ENCODE results near the gene HES5. TPM values are rescaled to one million over a fixed set of nuclear protein-coding genes. Genes with fewer than 3 reads are reported as not detected.
"Not testable (repeated sequence)": the region's sequence is repeated elsewhere in the genome, so short reads cannot be mapped to it uniquely, and the experiment has no call there.

The HES5 gene
- total RNA-seq, 1 donor from 2014 or later = 2.1 TPM

DNA sequence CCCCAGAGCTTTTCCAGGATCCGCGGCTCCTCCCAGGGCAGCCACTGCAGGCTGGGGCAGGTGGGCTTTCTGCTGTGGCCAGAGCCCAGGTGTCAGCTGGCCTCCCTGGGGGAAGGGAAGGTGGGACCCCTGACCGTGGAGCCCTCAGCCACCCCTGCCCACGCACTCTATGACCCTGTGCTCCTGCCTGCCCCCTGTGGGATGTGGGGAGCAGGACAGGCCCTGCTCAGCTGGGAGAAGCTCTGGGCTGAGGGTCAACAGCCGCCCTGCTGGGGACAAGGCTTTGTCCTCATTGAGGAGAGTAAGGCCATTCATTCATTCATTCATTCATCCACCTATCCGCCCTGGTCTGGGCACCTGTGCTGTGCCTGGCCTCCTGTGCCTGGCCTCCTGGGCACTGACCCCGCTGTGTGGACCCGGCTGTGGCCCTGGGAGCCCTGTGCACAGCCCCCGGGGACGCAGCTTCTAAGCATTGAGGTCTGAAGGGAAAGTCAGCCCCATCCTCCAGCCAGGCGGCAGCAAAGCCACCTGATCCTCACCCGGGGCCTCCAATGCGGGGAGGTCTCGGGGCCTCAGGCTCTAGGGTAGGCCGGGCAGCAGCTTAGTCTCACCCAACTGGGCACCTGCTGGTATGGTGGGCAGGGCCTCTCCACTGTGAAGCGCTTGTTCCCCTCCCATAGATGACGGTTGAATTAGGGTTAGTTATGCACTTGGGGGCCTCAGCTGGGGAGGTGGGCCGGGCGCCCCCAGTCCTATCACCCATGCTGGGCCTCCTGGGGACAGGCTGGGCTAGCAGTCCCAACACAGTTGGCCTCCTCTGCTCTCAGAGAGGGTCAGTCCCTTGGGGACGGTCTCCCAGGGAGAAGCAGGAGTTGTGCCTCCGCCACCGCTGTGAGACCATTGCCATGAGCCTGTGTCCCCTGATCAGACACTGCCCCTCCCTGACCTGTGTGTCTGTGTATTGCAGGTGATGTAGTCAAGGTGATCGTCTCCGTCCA, 32.1 kb upstream of the HES5 start:
- DNase-seq (ENCODE audit: low spot score) (no peak), ATAC-seq (no peak)
- intact Hi-C loops (cut with DNase I) = no loop called here

GRCh38 chr1:2561446-2561845, 31.4 kb upstream of the HES5 start:
- ATAC-seq (no peak), DNase-seq (ENCODE audit: low spot score) (no peak)
- intact Hi-C loops (cut with DNase I) = no loop called here

GRCh38 chr1:2560299-2561073, 30.4 kb upstream of the HES5 start:
- DNase-seq (ENCODE audit: low spot score) (peak; percentile 60), ATAC-seq (no peak)
- intact Hi-C loops (cut with DNase I) = no loop called here

DNA sequence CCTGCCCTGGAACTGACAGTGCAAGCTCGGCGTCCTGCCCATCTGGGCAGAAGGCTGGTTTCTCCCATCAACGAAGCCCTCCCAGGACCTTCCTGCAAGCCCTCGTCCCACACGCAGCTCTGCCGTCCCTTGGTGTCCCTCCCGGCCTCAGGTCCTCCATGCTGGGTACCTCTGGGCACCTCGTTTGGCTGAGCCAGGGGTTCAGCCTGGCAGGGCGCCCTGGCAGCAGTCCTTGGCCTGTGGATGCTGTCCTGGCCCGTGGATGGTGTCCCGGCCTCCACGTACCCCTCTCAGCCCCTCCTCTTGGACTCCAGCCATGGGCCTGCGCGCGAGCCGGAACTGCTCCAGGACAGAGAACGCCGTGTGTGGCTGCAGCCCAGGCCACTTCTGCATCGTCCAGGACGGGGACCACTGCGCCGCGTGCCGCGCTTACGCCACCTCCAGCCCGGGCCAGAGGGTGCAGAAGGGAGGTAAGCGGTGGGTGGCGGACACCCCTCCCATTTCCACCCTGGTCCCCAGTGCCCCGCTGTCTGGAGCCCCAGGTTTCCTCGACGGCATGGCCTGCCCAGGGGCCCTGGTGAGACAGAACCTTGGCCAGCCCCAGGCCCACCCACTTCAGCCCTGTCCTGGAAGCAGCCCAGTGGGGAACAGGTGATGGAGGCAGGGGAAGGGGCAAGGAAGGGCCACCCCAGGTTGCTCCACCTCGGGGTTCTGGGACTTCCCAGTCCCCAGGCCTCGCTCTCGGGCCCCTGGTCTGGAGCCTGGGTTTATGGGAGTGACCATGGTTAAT, 29.6 kb upstream of the HES5 start:
- DNase-seq (ENCODE audit: low spot score) (no peak), ATAC-seq (no peak)
- intact Hi-C loops (cut with DNase I) = no loop called here

DNA sequence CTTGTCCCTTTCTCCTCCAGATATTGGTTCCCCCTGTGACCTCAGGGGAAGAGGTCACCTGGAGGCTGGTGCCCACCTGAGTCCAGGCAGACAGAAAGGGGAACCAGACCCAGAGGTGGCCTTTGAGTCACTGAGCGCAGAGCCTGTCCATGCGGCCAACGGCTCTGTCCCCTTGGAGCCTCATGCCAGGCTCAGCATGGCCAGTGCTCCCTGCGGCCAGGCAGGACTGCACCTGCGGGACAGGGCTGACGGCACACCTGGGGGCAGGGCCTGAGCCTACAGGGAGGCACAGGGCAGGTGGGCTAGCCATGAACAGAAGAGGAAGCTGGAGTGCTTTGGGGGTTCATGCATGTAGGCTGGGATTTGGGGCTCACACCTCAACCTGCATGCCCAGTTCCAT, 28.8 kb upstream of the HES5 start:
- no peak for ATAC-seq
- no peak for DNase-seq (ENCODE audit: low spot score)
- intact Hi-C loops (cut with DNase I) = no loop called here

DNA sequence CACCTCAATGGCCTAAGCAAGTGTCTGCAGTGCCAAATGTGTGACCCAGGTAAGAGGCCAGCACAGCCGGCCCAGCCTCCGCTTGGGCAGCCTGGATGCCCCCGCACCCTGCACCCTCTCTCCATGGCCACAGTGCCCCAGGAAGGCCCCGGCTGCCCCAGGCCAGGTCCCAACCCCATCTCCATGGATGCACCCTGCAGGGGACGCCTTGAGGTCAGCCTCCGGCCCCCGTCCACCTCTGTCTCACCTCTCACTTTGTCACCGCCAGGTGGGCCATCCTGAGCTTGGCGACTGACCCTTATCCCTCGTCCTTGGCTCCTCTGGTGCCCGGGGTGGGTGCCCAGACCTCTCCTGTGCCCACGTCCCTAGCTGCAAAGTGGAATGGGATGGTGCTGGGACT, 28.4 kb upstream of the HES5 start:
- intact Hi-C loops (cut with DNase I) = no loop called here
- ATAC-seq (no peak), DNase-seq (ENCODE audit: low spot score) (no peak)

DNA sequence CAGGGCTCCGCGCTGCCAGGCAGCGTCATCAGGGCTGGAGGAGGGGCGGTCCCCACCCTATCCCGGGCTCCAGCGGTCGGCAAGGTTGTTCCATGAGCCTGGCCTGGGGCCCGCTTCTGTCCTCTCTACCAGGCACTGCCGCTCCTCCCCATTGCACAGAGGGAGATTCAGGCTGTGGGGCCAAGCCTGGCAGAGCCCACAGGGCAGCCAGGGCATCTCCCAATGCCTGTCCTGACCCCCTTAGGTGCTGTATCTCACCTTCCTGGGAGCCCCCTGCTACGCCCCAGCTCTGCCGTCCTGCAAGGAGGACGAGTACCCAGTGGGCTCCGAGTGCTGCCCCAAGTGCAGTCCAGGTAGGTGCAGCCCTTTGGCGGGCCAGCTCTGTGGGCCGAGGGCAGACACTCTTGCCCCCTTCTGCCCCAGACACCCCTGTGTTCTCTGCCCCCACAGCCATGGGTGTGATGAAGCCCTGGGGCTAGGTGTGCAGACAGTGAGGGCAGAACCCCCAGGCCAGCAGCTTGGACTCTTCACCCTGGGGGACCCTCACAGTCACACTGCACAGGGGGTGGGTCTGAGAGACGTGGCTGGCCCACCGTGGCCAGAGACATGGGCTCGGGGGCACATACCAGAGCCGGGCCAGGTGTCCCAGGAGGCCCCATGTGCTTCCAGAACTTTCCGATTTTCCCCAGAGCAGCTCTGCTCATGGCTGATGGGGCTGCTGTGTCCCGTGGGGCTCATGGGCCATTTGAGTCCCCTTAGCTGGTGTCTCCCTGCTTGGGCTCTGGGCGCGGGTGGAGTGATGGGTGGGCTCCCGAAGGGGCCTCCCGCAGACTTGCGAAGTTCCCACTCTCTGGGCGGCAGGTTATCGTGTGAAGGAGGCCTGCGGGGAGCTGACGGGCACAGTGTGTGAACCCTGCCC, 27.7 kb upstream of the HES5 start:
- intact Hi-C loops (cut with DNase I) = no loop called here
- ATAC-seq (no peak), DNase-seq (ENCODE audit: low spot score) (peak; percentile 63)

DNA sequence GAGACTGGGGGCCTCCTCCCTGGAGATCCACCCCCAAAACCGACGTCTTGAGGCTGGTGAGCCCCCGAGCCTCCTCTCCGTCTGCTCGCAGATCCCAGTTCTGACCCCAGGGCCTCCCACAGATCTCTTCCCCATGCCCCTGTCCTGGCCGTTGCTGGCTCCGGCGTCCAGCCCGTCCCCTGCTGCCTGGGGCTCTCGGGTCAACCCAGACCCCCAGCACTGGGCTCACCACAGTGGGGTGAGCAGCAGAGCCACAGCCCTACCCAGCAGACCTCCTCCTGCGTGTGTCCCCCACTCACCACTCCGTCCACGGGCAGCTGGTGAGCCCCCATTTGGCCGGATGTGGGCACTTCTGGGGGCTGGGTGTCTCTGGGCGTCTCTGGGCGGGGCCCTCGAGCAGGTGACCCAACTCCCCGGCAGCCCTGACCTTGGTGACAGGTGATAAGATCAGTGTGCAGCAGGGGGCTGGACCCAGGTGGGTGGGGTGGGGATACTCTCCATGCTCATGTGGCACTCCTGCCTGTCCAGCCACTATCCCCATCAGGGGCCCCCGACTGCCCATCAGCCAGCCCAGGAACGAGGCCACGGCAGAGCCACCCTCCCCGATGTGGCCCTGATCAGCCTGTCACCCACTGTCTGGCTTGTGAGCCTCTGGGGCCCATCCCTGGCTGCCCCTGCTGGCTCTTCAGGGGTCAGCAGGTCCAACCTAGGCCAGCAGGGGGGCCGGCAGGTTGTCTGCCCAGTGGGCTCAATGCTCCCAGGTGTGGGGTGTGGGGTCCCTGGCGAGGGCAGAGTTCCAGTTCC, 26.8 kb upstream of the HES5 start:
- DNase-seq (ENCODE audit: low spot score) = peak; percentile 70
- intact Hi-C loops (cut with DNase I) = no loop called here

GRCh38 chr1:2556277-2556677, 26.2 kb upstream of the HES5 start, which contains the start of gene TNFRSF14:
Gene TNFRSF14 (plus strand): TSS chr1:2556371. CDS start chr1:2556665, 294 bp downstream.
- DNase-seq (ENCODE audit: low spot score) (peak; percentile 79), ATAC-seq (peak; percentile 78)
- intact Hi-C loops (cut with DNase I) = no loop called here

More for the DNA sequence above, 26.8 kb upstream of the HES5 start:
- ATAC-seq = peak; percentile 11

- ATAC-seq (peak; percentile 88), DNase-seq (ENCODE audit: low spot score) (peak; percentile 94)
- intact Hi-C loops (cut with DNase I) = no loop called here
Observed at GRCh38 chr1:2555634-2556276, 25.7 kb upstream of the HES5 start.

DNA sequence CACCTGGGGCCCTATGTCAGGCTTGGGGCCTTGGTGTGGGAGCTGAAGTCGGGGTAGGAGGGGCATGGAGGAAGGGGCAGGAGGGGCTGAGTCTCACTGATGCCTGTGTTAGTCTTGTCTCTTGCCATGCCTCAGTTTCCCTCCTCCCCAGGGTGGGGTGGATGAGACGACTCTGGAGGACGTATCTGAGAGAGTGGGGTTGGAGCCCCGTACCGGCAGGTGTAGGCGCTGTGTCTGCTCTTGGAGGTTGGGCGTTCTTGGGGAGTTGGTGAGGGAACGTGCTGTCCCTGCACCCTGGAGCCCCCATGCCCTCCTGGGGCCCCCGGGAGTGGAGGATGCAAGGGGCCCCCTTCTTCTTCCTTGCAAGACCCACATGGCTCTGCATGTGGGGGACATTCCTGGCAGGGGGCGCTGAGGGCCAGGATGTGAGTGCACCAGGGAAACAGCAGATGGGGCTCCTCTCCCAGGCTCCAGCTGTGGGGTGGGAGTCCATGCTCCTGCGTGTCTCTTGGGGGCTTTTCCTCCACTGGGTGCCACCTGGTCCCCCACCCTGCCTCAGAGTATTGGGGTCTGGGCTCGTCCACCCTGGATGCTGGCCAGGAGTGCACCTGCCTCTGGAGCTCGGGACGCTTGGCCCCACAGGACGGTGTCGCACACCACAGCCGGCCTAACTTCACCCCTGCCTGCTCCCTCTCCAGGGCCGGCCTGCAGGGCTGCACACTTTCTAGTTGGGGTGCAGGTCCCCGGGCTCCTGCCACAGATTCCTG, 24.7 kb upstream of the HES5 start:
- intact Hi-C loops (cut with DNase I) = no loop called here
- ATAC-seq (peak; percentile 3), DNase-seq (ENCODE audit: low spot score) (peak; percentile 76)

- no peak for ATAC-seq
- intact Hi-C loops (cut with DNase I) = no loop called here
- DNase-seq (ENCODE audit: low spot score) = no peak
Observed at GRCh38 chr1:2553871-2554620, 24.0 kb upstream of the HES5 start.

GRCh38 chr1:2553076-2553475, 23.0 kb upstream of the HES5 start:
- ATAC-seq; DNase-seq (ENCODE audit: low spot score); intact Hi-C loops (cut with DNase I): not testable (repeated sequence)

DNA sequence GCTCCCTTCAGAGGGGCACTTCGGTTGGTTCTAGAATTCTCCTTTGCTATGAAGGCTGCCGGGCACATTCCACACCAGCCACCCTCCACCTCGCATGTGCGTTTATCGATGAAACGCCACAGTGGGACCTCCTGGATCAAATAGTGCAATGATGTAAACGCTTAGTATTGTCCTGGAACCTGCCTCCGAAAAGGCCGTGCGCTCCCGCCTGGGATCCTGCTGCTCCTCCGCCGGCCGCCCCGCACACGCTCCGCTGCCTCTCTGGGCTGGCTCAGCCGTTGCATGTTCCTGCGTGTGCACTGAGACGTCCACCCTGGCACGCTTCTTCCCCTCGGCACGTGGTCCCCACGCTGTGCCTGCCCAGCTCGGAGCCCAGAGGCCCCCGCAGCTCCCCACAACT, 22.1 kb upstream of the HES5 start:
- DNase-seq (ENCODE audit: low spot score) = no peak
- no peak for ATAC-seq
- intact Hi-C loops (cut with DNase I) = no loop called here

DNA sequence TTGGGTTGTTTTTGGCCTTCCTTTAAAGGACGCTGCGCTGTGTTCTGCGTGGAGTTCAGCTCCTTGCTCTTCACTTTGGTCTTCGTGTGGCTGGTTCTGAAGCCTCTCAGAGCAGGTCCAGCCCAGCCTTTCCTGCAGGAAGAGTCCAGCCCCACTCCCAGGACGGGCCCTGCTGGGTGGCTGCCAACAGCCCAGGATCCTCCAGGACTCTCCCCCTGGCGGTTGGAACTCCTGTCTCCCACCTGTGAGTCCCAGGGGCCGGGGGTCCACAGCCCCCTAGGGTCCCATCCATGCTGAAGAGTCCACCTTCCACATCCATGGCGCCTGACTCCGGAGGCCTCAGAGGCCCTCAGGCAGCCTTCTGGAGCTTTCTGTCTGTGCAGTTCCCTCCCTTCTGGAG, 21.5 kb upstream of the HES5 start:
- DNase-seq (ENCODE audit: low spot score); intact Hi-C loops (cut with DNase I); ATAC-seq: not testable (repeated sequence)

All from sciatic nerve (tissue), 2 donors.